Stimulated activated naive CD4-positive, alpha-beta T cell treated with Interleukin-2 at 50 U/mL for 16 hours (primary cell): ENCODE data around the gene KIAA0753.
"Not testable (repeated sequence)": the region's sequence is repeated elsewhere in the genome, so short reads cannot be mapped to it uniquely, and the experiment has no call there.

ENCODE experiments used
- DNase-seq: peaks from one replicate; lab custom pipeline; 2025; lab: John Stamatoyannopoulos, UW

The KIAA0753 gene

DNA sequence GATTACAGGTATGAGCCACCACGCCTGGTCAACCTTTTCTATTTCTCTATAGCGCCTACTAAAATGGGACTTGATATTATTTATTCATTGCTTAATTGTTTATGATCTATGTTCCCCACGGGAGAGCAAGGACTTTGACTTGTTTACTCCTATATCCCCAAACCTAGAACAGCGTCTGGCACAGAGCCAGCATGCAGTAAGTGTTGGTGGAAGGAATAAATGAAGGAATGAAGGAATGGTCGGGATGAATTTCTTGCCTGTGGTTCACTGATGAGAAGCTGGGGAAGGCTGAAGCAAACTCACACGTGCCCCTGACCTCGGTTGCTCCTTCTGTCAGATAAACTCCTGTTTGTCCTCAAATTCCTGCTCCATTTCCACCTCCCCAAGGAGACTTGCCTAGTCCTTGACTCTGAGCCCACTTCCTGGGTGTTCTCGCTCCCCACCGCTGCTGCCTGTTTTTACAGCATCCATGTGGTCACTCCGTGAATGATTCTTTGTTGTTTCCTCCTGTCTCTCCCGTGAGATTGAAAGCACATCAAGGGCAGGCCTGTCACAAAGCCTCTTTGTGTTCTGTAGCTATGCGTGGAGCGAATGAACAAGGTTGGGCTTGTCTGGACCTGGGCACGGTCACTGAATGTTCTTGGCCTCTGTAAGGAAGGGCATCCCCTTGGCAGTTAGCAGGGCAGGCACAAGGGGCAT is 28.4 kb upstream of the KIAA0753 start:
- no peak for DNase-seq

DNA sequence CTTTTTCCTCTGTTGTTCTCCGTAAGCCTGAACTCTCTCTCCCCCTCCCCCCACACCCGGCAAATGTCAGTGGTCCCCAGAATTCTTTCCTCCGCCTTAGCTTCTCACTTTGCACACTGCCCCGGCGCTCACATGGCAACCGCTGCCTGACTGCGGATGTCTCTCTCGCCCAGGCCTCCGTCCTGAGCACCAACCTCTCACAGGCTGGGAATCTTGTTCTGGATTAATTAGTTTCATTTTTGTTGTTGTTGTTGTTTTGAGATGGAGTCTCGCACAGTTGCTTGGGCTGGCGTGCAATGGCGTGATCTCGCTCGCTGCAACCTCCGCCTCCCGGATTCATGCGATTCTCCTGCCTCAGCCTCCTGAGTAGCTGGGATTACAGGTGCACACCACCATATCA is 27.7 kb upstream of the KIAA0753 start:
- no peak for DNase-seq

GRCh38 chr17:6667516-6667915 is 27.0 kb upstream of the KIAA0753 start:
- DNase-seq = no peak

GRCh38 chr17:6666557-6666956 is 26.0 kb upstream of the KIAA0753 start:
- DNase-seq = no peak

DNA sequence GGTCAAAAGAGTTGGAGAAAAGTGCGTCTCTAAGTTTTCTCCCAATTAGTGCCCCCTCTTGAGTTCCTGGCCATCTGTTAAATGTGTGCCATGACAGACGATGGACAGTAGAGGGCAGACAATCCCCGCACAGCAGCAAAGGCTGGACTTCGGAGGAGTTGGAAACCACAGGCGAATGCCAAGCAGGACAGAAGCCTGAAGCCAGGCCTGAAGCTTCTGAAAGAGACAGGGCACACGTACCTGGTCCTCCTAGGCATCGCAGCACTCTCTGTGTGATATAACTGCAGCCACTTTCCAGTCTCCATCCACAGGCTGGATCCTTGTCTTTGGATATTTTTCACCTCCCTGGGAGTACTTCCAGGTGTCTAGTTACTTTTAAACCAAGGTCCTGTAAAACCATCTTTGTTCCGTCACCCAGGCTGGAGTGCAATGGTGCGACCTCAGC is 25.6 kb upstream of the KIAA0753 start:
- peak; percentile 11 for DNase-seq

GRCh38 chr17:6663200-6663599 is 22.7 kb upstream of the KIAA0753 start:
- not testable (repeated sequence) for DNase-seq

GRCh38 chr17:6661464-6661848 is 20.9 kb upstream of the KIAA0753 start:
- DNase-seq = no peak

DNA sequence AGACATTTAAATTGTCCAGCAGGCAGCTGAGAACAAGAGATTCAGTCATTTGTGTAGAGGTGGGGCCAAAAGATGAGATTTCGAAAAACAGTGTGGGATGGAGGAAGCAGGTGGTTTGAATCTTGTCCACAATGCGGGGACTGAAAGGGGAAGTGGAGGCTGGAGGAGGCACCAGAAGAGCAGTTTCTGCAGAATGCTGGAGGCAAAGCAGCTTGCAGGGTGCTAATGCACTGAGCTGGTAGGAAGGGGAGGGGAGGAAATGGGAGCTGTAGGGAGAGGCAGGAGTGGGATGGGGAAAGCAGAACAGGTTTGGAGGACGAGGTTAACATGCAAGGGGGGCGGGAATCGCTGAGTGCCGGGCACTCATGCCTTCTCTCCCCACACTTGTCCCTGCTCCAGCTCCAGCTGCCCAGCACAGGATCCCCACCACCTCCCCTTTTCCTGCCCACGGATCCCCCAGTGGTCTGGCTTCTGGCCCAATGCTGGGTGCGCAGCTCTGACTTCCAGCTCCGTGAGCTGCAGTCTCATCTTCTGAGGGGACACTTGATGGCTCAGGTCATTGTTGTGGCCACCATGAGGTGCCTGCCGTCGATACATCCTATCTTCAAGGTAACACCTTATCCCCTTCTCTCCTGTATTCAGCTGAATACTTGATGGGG is 20.4 kb upstream of the KIAA0753 start:
- DNase-seq = no peak

DNA sequence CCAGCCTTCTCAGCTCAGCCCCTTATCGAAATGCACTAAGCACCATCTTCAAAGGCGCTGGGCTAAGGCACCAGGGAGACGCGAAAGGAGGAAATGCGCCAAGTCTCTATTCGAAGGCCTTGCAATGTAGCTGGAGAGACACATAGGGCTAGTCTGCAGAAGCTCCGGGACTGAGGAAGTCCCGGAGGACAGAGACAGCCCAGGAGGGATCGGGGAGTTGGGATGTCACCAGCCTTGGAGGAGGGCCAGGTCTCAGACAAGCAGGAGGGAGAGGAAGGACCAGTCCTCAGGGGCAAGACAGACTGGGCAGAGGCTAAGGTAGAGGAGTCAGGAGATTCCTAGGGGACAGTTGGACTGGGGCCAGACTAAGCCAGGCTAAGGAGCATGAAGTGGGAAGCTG is 19.6 kb upstream of the KIAA0753 start:
- DNase-seq = no peak

- DNase-seq = not testable (repeated sequence)
Observed at GRCh38 chr17:6658411-6658810, 17.9 kb upstream of the KIAA0753 start.

GRCh38 chr17:6657633-6658287 is 17.2 kb upstream of the KIAA0753 start:
- no peak for DNase-seq

DNA sequence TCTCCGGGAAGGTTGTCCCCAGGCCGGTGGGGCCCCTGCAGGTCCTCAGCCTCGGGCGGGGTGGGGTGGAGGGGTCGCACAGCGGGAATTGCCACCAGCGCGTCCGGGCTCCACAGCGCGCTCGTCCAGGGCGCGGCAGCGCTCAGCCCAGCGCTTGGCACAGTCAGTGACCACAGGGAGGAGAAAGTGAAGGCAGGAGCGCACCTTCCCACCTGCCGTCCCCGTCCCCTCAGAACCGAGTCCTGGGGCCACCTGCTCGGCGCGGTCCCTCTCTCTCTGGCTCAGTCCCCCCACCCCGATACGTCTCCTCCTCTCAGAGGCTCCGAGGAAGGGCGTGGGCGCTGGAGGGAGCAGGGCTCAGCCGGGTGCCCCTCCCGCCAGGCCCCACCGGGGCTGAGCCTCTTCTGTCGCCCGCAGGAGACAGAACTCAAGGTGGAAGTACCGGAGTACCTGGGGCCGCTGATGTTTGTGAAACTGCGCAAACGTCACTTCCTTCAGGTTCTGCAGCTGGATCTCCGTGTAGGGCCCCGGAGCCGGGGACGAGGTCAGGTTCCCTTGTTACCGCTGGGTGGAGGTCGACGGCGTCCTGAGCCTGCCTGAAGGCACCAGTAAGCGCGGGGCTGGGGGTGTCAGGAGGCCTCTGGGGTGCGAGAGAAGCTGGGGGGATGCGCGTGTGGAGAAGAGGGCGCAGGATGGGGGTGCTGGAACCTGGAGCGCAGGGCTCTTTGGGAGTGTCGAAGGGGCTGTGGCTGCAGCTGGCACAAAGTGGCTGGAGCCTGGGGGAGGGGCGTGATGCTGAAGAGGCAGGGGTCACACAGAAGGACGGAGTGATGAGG is 16.5 kb upstream of the KIAA0753 start:
- DNase-seq = peak; percentile 56

DNA sequence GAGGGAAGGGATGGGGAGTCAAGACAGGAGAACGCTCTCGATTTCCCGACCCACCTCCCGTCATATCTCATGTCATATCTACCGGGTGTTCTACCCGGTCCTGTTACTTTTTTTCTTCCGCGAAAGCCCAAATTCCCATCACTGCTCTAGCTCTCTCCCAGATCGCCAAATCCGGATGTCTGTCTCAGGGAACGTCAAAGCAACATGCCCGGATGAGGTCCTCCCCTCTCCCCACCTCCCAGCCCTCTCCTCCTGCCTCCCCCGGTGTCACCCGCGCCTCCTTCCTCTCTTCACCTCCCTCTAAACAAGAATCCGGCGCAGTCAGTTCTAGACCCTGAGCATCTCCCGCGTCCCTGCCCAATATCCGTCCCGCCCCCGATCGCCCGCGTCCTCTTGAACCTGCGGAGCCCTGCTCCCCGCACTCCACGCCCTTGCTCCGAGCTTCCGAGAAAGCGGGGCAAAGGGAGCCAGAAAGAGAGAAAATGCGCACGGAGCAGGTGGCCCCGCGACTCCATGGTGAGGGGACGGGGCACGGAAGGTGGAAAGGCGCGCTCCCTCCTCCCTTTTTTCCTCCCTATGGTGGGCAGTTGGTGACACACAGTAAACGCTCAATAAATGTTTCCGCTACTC is 15.3 kb upstream of the KIAA0753 start:
- DNase-seq = not testable (repeated sequence)

GRCh38 chr17:6654841-6655731 is 14.6 kb upstream of the KIAA0753 start:
- no peak for DNase-seq

- no peak for DNase-seq
Observed at GRCh38 chr17:6651919-6652452, 11.5 kb upstream of the KIAA0753 start.

GRCh38 chr17:6651354-6651918 is 10.9 kb upstream of the KIAA0753 start, which contains the start of the genes C17orf100 and MED31:
TSS of gene C17orf100 (plus strand) at chr17:6651762. CDS start at chr17:6651914, 152 bp downstream.
TSS of gene MED31 (minus strand) at chr17:6651605. CDS start at chr17:6651528, 77 bp downstream.
- peak; percentile 93 for DNase-seq

- no peak for DNase-seq
Observed at GRCh38 chr17:6648181-6648580, 7.7 kb upstream of the KIAA0753 start.

- no peak for DNase-seq
Observed at GRCh38 chr17:6643451-6644125, 3.1 kb upstream of the KIAA0753 start.

- DNase-seq = no peak
Observed at GRCh38 chr17:6642592-6642991, 2.1 kb upstream of the KIAA0753 start.
